HG03066 (cell line): ENCODE results near the gene NETO2.
"Not testable (repeated sequence)": the region's sequence is repeated elsewhere in the genome, so short reads cannot be mapped to it uniquely, and the experiment has no call there.

Experiments
- ATAC-seq: cut with Tn5 transposase; IDR thresholded peaks from one replicate; pipeline ENCODE4 v1.9.1; 2021; ENCODE audit warnings: low read depth; ENCODE audit not compliant: unreplicated experiment

Gene NETO2

DNA sequence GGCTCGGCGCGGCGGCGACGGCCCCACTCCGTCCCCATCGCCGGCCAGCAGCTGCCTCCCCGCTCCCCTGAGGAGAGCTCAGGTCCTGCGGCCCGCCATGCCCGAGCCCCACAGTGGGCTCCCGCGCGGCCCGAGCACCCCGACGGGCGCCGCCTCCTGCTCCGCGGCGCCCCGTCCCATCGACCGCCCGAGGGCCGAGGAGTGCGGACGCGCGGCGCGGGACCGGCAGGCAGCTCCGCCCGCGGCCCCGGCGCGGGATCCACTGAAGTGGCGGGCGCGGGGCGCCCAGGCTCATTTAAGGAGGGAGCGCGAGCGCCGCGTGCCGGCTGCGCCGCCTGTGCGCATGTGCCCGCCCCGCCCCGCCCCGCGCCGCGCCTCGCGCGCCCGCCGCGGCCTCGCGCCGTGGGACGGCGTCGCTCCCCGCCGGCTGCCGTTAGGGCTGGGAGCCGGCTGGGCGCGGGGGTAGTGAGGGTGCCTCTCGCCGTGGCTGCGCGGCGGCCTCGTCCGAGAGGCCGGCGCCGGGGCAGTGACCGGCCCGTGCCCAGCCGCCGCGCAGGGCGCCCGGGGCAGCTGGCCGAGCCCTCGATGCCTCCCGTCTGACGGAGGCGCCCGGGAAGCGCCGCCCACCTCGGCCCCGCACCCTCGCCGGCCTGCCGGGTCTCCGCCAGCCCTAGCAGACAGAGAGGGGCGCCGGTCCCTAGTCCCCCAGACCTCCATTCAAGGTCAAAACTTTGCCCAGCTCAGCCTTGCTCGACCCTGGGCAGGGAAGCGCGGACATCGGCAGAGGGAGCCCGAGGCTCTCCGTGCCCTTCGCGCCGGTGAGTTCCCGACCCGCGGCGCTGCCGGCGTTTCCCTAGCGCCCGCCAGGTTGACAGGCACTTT is at the start of gene NETO2:
NETO2 (minus strand) TSS at position 269 of the 882 bp plus-strand sequence. CDS start 333 bp downstream, outside the sequence.
- peak; percentile 48 for ATAC-seq

DNA sequence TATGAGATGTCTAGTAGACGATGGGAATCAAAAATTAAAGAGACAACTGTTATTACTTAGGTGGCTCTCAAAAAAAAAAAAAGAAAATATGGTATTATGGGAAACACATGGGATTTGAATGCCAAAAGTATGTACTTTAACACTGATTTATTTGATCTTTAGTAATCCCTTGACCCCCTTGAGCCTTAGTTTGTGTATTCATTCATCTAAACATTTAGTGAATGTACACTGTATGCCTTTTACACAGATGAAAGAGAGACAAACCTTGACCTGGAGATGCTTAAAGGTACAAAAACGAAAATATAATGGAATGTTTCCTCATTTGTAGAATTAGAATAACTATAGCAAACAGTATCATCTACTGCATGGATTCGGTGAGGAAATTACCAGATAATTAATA is 38.6 kb upstream of the NETO2 start:
- no peak for ATAC-seq

GRCh38 chr16:47181066-47181465 is 37.3 kb upstream of the NETO2 start:
- ATAC-seq = not testable (repeated sequence)

GRCh38 chr16:47180073-47180472 is 36.3 kb upstream of the NETO2 start:
- ATAC-seq = no peak

DNA sequence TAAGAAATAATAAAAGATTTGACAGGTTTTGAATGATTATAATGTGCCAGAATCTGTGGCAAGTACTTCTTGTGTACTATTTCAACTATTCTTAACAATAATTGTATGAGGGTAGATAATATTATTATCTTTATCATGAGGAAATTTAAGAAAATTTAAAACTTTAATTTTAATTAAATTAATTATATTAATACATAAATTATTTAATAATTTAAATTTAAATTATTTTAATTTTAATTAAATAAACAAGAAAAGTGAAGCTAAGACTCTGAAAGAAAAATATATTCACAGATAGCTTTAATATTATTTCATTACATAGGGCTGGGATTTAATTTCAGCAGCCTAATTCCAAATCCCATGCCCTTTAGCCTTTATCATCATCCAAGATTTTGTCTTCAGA is 31.4 kb upstream of the NETO2 start:
- no peak for ATAC-seq

DNA sequence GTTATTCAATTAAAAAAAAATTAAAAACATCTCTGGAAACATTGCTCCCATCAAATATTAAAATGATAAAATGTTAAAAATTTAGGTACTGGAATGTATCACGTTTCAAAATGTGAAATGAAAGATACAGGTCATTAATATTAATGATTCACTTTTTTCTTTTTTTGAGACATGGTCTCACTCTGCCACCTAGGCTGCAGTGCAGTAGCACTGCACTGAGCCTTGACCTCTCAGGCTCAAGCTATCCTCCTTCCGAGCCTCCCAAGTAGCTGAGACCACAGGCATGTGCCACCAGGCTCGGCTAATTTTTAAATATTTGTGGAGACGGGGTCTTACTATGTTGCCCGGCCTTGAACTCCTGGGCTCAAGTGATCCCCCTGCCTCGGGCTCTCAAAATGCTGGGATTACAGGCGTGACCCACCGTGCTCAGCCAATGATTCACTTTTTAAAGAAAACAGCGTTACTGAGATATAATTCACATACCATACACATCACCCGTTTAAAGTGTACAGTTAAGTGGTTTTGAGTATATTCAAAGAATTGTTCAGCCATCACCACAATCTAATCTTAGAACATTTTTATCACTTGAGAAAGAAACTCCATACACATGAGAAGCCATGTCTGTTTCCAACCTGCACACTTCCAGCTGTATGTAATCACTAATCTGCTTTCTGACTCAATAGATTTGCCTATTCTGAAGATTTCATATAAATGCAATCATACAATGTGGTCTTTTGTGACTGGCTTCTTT is 19.1 kb upstream of the NETO2 start:
- no peak for ATAC-seq

DNA sequence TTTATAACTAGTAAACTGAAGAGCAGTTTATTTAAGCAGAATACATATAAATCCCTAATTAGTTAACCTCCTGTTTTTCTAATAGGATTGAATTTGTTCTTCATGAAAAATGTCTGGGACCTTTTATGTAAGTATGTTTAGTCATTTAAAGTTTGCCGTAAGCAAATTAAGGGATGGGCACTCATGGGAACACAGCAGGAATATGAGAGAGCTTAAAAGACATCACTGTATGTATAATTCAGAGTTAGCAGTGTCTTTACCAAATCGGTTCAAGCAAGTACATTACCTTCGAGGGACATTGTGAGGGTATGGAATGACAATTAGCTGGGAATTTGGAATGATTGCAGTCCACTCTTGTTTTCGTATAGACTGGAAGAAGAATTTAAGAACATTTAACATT is 17.7 kb upstream of the NETO2 start:
- no peak for ATAC-seq

DNA sequence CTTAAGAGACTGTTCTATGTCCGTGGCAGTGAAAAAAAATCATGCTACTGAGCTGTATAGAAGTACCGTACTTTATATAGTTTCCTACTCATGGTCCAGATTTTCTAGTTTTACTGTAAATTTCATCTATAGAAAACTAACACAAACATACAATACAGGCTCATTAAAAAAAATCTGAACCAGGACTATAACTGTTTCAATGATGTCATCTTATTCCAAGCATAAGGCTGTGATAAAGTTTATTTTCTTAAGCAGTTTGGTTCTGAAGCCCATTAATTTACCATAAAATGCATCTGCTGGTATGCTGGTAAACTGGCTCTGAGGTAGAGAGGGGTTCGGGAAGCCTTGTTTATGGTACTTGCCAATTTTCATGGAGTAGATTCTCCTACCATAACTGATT is 16.7 kb upstream of the NETO2 start:
- ATAC-seq = no peak

DNA sequence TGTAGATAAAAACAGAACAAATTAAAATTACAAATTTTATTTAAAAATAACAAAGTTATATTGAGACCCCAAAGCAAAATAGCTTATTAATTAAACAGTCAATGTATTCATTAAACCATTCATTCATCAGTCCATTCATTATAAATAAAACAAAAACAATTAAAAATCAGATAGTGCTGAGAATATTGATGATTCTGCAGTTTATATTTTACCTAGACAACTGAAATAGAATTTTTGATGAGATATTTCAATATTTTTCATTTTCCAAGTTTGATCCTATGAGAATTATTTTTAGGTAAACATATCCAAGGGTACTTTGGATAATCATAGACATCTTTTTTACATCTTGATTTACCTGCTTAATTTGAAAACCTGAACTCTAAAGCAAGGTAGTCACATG is 15.2 kb upstream of the NETO2 start:
- no peak for ATAC-seq

DNA sequence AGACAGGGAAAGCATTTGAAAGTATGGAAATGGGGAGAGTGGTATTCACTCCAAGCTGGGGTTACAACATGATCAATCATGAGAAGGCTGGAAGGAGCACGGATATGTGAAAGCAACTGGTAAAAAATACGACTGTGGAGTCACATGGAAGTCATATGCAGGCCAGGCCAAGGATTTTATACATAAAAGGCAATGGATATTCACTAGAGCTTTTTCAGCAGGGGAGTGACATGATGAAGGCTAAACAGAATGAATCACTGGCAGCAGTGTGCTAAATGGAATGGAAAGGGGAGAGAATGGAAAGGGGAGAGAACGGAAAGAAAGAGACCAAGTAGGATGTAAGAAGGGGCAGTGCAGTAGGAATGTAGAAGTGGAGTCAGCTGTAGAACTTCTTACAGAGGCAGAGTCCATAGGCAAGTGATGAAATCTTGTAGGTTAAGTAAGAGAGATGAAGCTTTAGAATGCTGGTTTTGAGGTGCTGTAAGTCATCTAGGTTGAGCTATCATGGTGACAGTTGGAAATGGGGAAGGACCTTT is 13.0 kb upstream of the NETO2 start:
- no peak for ATAC-seq

DNA sequence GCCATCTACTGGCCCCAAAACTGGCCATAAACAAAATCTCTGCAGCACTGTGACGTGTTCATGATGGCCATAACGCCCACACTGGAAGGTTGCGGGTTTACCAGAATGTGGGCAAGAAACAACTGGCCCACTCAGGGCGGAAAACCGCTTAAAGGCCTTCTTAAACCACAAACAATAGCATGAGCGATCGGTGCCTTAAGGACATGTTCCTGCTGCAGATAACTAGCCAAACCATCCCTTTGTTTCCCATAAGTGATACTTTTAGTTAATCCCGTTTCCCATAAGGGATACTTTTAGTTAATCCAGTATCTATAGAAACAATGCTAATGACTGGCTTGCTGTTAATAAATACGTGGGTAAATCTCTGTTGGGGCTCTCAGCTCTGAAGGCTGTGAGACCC is 8.8 kb upstream of the NETO2 start:
- ATAC-seq = not testable (repeated sequence)

DNA sequence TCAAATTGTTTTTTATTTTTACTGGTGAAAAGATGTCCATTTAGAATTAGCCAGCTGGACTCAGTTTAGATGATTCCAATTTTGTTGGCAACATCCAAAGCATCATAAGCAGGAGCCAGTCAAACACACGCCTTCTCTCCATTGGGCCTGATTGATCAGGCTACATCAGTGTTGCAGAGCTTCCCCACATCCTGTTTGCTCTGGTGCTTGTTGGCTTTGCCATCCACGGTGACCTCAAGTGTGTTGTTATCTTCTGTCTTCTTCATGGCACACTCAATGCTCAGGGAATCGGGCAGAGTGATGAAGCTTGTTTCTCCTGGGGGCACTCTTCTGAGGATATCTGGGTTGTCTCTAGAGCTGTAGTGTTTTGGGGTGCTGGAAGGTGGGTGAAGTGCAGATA is 6.3 kb upstream of the NETO2 start:
- no peak for ATAC-seq

DNA sequence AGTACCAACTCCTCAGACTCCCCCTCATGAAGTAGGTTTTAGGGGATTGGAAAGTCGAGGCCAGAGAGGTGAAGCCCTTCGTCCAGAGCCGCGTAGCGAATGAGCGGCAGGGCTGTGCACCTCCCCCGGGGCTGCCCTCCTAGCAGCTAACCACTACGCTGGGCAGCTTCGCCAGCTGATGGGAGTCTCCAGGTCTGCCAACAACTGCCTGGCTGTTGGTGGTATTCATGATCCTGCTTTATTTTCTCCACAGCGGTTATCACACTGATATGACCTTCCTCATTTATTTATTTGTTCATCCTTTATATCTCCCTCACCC is 773 bp upstream of the NETO2 start:
- ATAC-seq = no peak

DNA sequence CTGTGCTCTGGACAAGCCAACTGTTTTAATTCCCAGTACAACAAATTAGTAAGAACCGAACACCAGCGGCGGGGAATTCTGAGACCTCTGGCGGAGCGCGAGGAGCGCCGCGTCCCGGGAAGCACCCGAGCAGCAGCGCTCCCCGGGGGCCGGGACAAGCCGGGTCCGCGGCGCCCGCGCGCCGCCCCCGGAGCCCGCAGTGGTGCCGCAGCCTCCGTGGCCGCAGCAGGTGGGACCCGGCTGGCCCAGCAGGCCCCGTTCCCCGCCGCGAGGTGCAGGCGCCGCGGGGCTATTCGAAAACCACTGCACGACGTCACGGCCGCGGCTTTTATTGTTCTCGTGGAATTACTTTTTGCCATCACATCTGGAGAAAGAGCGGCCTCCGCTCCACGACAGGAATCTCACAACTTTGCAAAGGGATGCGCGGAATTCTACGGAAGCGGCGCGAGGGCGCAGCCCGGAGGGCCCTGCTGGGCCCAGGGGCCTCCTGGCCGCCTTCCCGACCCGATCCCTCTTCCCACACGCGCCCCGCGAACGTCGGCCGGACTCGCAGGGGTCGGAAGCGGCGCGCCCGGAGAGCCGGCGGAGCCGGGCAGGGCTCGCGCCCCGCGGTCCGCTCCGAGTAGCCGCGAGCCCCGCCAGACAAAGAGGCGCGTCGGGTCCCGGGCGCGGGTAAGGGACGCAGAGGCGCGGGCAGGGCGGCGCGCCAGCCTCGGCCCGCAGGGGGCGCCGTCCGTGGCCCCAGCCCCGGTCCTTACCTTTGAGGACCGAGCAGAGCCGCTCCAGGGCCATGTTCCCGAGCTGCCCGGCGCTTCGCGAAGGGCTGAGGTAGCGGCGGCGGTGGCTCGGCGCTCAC is 696 bp downstream of the NETO2 start:
- ATAC-seq = peak; percentile 63

GRCh38 chr16:47142486-47142820 is 1.3 kb downstream of the NETO2 start:
- ATAC-seq = no peak

- ATAC-seq = peak; percentile 51
Measured at GRCh38 chr16:47141773-47142485, 1.8 kb downstream of the NETO2 start.

DNA sequence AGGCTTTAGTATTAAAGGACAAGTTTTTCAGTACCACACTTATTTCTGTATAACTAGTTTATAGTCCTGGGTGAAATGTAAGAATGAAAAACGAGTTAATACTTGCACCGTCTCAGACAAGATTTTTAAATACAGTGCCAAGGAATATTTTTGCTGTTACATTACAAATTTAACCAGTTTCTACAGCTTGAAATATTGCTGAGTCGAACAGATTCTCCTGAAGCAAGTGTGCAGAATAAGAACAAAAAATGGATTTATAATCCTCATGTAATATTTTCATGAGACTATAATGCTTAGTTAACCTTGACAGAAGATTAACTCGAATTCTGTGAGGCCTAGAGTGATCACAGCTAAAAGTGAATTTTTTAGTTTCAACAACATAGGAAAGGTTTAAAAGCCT is 3.1 kb downstream of the NETO2 start:
- no peak for ATAC-seq

DNA sequence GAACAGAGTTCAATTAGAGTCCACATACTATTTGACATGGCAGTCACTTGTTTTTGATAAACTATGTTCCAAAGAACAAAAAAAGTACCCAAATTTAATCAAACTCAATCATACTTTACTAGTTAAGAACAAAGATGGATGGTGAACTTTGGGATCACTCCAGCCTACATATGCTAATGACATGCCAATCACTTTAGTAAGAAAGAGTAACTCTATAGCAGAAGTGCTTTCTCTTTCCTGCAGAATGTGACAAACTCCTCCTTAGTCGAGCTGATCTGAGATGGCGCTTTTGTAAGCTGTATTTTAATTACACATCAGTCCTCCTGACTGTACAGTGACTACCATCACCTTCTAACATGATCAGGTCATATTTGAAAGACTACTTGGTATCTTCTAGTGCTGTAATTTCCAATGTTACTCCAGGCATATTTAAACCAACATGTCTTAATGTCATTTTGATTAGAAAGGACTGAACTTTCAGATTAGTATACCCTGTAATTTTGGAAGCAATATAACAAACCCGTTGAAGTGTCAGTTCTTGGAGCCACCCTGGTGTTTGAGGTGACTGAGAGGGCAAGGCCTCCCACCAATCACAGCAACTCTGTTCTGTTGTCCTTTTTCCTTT is 4.1 kb downstream of the NETO2 start:
- ATAC-seq = no peak

DNA sequence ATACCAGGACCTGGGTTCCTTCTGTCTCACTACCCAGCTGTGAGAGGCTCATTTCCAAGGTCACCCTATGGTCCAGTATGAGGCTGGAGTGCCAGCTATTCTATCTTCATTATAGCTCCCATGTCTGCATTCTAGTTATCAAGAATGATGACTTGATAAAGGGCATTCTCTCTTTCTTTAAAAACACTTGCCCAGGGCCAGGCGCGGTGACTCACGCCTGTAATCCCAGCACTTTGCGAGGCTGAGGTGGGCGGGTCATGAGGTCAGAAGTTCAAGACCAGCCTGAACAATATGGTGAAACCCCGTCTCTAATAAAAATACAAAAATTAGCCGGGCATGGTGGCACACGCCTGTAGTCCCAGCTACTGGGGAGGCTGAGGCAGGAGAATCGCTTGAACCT is 5.8 kb downstream of the NETO2 start:
- ATAC-seq = not testable (repeated sequence)
